ENCODE results near the gene DLG2. TPM values are rescaled to one million over a fixed set of nuclear protein-coding genes. Genes with fewer than 3 reads are reported as not detected.
"Not testable (repeated sequence)": the region's sequence is repeated elsewhere in the genome, so short reads cannot be mapped to it uniquely, and the experiment has no call there.

Gene DLG2
- total RNA-seq, 1 donor from 2014 or later, result 5.1 TPM

- Mint-ChIP-seq H3K4me1 (ENCODE audit: unreplicated experiment) (peaks cover 1% of the 10 kb centered on the region), H3K27ac (ENCODE audit: unreplicated experiment) (no peak overlapping the region), H3K36me3 (ENCODE audit: low read depth, unreplicated experiment) (no peaks in the 10 kb centered on the region), H3K27me3 (ENCODE audit: unreplicated experiment) (no peaks in the 10 kb centered on the region), H3K4me3 (ENCODE audit: unreplicated experiment) (no peak overlapping the region), H3K9me3 (ENCODE audit: unreplicated experiment) (no peaks in the 10 kb centered on the region)
- no peak for TF ChIP-seq CTCF (IDR thresholded peaks at IDR 0.05; ENCODE audit: unreplicated experiment)
- no peak for DNase-seq (ENCODE audit: low spot score)
Observed at GRCh38 chr11:85127349-85127748, 499.8 kb downstream of the DLG2 start.

- H3K4me1 Mint-ChIP-seq (ENCODE audit: unreplicated experiment), result no peaks in the 10 kb centered on the region
- H3K9me3 Mint-ChIP-seq (ENCODE audit: unreplicated experiment), result no peaks in the 10 kb centered on the region
Observed at GRCh38 chr11:85123752-85124231, 503.4 kb downstream of the DLG2 start.

GRCh38 chr11:85118151-85118550, 509.0 kb downstream of the DLG2 start:
- no peaks in the 10 kb centered on the region for H3K27me3 Mint-ChIP-seq (ENCODE audit: unreplicated experiment)
- H3K36me3 Mint-ChIP-seq (ENCODE audit: low read depth, unreplicated experiment), result no peaks in the 10 kb centered on the region
- no peak overlapping the region for H3K27ac Mint-ChIP-seq (ENCODE audit: unreplicated experiment)
- H3K4me1 Mint-ChIP-seq (ENCODE audit: unreplicated experiment), result no peaks in the 10 kb centered on the region
- H3K9me3 Mint-ChIP-seq (ENCODE audit: unreplicated experiment), result no peaks in the 10 kb centered on the region
- no peak for TF ChIP-seq CTCF (IDR thresholded peaks at IDR 0.05; ENCODE audit: unreplicated experiment)
- no peak overlapping the region for H3K4me3 Mint-ChIP-seq (ENCODE audit: unreplicated experiment)
- no peak for DNase-seq (ENCODE audit: low spot score)

More at GRCh38 chr11:85123752-85124231, 503.4 kb downstream of the DLG2 start:
- Mint-ChIP-seq H3K4me3 (ENCODE audit: unreplicated experiment) (no peak overlapping the region), H3K27ac (ENCODE audit: unreplicated experiment) (no peak overlapping the region), H3K27me3 (ENCODE audit: unreplicated experiment) (no peaks in the 10 kb centered on the region), H3K36me3 (ENCODE audit: low read depth, unreplicated experiment) (no peaks in the 10 kb centered on the region)
- DNase-seq (ENCODE audit: low spot score), result no peak
- TF ChIP-seq CTCF (IDR thresholded peaks at IDR 0.05; ENCODE audit: unreplicated experiment), result no peak

- Mint-ChIP-seq H3K27me3 (ENCODE audit: unreplicated experiment) (no peaks in the 10 kb centered on the region), H3K9me3 (ENCODE audit: unreplicated experiment) (no peaks in the 10 kb centered on the region), H3K4me3 (ENCODE audit: unreplicated experiment) (no peak overlapping the region), H3K36me3 (ENCODE audit: low read depth, unreplicated experiment) (no peaks in the 10 kb centered on the region), H3K4me1 (ENCODE audit: unreplicated experiment) (no peaks in the 10 kb centered on the region), H3K27ac (ENCODE audit: unreplicated experiment) (no peak overlapping the region)
- TF ChIP-seq CTCF (IDR thresholded peaks at IDR 0.05; ENCODE audit: unreplicated experiment), result no peak
- no peak for DNase-seq (ENCODE audit: low spot score)
Observed at GRCh38 chr11:85115798-85116197, 511.3 kb downstream of the DLG2 start.

GRCh38 chr11:85114786-85115185, 512.4 kb downstream of the DLG2 start:
- TF ChIP-seq CTCF (IDR thresholded peaks at IDR 0.05; ENCODE audit: unreplicated experiment), result no peak
- Mint-ChIP-seq H3K27me3 (ENCODE audit: unreplicated experiment) (no peaks in the 10 kb centered on the region), H3K36me3 (ENCODE audit: low read depth, unreplicated experiment) (no peaks in the 10 kb centered on the region), H3K4me1 (ENCODE audit: unreplicated experiment) (no peaks in the 10 kb centered on the region), H3K27ac (ENCODE audit: unreplicated experiment) (no peak overlapping the region), H3K9me3 (ENCODE audit: unreplicated experiment) (no peaks in the 10 kb centered on the region), H3K4me3 (ENCODE audit: unreplicated experiment) (no peak overlapping the region)
- DNase-seq (ENCODE audit: low spot score), result no peak

- not testable (repeated sequence) for H3K9me3 Mint-ChIP-seq (ENCODE audit: unreplicated experiment); H3K4me1 Mint-ChIP-seq (ENCODE audit: unreplicated experiment); DNase-seq (ENCODE audit: low spot score); H3K4me3 Mint-ChIP-seq (ENCODE audit: unreplicated experiment); H3K27ac Mint-ChIP-seq (ENCODE audit: unreplicated experiment); H3K27me3 Mint-ChIP-seq (ENCODE audit: unreplicated experiment); H3K36me3 Mint-ChIP-seq (ENCODE audit: low read depth, unreplicated experiment)
Observed at GRCh38 chr11:85110246-85110645, 516.9 kb downstream of the DLG2 start.
